NCI-H128 (cell line): Measurements from ENCODE around the gene FBXL16.

Experiments used
- DNase-seq: peaks from one replicate; lab custom pipeline; 2025; ENCODE audit not compliant: unreplicated experiment; lab: John Stamatoyannopoulos, UW

FBXL16 gene

GRCh38 chr16:667113-667779 is 38.4 kb downstream of the FBXL16 start:
- DNase-seq: no peak

- DNase-seq: no peak
Observed at GRCh38 chr16:666572-666971, 39.0 kb downstream of the FBXL16 start.

GRCh38 chr16:662597-662996 is 43.0 kb downstream of the FBXL16 start:
- no peak for DNase-seq

GRCh38 chr16:662095-662494 is 43.5 kb downstream of the FBXL16 start:
- DNase-seq: no peak

DNA sequence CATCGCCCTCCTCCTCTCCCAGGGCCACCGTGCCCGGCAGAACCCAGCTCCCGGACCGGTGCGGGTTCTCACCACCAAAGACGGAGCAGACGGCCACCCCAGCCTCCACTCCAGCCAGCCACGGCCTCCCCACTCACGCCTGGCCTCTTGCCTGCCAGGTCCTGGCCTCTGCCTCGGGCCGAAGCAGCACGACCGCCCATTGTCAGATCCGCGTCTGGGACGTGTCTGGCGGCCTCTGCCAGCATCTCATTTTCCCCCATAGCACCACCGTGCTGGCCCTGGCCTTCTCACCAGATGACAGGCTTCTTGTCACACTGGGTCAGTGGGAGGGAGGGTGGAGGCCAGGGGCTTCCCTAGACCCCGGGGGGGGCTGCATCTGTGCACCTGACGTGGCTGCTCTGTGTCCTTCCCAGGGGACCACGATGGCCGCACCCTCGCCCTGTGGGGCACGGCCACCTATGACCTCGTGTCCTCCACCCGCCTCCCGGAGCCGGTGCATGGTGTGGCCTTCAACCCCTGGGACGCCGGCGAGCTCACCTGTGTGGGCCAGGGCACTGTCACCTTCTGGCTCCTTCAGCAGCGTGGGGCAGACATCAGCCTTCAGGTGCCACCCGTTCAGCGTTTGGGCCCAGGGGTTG is 44.3 kb downstream of the FBXL16 start:
- DNase-seq: no peak

DNA sequence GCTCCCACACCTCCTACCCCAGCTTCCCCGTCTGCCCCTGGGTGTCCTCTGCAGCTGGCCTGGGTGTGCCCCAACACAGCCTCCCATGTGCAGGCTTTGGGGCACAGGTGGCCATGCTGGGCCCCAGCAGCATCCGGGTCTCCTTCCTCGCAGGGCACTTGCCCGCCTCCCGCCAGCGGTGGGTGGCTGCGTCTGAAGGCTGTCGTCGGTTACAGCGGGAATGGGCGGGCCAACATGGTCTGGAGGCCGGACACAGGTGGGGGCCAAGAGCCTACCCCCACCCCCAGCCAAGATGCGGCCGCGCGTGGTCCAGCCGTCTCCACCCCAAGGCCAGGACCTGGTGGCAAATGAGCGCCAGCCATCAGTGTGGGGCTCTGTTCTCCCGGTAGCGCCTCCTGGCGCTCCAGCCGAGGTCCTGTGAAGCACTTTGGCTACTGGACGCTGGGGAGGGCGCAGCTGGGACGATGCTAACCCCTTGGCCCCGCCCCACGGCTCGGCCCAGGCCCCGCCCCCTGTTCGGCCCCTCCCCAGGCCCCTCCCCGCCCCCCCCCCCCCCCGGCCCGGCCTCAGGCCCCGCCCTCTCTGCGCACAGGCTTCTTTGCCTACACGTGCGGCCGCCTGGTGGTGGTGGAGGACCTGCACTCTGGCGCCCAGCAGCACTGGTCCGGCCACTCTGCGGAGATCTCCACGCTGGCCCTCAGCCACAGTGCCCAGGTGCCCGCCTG is 45.0 kb downstream of the FBXL16 start:
- no peak for DNase-seq

GRCh38 chr16:660132-660458 is 45.5 kb downstream of the FBXL16 start:
- no peak for DNase-seq

DNA sequence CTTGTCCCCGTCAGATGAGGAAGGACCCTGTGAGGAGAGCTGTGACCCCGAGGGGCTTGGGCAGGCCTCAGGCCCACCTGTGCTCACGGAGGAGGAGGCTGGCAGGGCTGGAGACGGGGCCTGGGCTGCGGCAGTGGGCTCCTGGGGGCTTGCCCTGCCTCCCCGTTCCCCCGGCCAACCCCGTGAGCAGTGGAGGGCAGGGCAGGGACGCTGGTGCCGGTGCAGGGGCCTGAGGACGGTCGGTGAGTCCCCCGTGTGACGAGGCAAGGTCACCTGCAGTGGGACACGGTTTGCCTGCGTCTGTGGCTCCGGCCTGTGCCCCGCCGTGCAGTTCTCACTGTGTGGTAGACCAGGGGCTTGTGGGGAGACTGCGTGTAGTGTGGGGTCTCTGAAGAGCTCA is 46.0 kb downstream of the FBXL16 start:
- DNase-seq: no peak

GRCh38 chr16:658679-659571 is 46.7 kb downstream of the FBXL16 start:
- DNase-seq: no peak

- DNase-seq: no peak
Observed at GRCh38 chr16:657487-657886, 48.1 kb downstream of the FBXL16 start.

DNA sequence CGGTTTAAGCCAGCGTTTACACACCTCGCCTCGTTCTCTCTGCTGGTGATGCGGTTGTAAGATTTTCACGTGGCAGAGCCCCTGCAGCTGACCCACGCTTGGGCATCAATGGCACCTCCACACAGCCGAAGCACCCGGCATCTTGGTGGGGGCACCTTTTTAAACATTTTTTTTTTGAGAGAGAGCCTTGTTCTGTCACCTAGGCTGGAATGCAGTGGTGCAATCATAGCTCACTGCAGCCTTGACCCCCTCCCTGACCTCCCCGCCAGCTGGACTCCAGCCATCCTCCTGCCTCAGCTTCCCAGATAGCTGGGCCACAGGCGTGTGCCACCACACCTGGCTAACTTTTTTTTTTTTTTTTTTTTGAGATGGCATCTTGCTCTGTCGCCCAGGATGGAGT is 51.6 kb downstream of the FBXL16 start:
- no peak for DNase-seq

DNA sequence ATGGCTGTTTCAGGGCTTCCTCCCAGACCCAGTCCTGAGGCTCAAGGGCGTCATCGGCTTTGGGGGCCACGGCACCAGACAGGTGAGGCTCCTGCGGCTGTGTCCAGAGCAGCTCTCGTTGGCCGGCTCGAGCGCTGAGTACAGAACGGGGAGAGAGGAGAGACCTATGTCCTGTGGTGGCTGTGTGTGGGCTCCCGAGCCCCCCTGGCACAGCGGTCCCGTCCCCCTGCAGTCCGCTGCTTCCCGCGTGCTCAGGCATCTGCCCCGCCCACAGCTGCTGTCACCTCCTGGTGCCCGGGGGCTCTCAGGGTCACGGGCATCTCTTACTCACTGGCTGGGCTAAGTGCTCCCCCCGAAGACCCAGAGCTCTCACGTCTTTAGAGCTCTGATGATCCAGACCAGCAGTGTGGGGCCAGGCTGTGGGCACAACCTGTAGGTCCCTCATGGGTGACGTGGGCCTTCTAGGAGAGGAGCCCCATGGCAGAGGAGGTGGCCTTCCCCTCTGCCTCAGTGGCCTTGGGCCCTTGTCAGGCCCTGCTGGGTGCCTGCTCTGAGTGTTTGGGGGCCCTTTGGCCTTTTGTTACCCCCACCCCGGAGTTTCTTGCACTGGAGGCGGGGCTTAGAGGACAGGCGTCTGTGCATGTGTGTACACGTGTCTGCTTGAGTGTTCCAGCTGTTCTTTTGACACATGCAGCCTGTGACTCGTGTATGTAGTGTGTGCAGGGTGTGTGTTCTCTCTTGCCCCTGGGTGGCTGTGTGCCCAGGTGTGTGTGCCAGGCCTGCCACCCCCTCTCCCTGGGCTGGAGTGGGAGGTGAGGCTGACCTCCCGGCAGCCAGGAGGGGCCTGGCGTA is 52.9 kb downstream of the FBXL16 start:
- no peak for DNase-seq

GRCh38 chr16:651844-652243 is 53.8 kb downstream of the FBXL16 start:
- DNase-seq: no peak

GRCh38 chr16:649631-650030 is 56.0 kb downstream of the FBXL16 start:
- no peak for DNase-seq

GRCh38 chr16:648781-649589 is 56.6 kb downstream of the FBXL16 start, which contains the start of gene WDR90:
Gene WDR90 (plus strand): TSS chr16:649365. CDS start chr16:649417, 52 bp downstream.
- peak; percentile 32 for DNase-seq

GRCh38 chr16:648071-648780 is 57.4 kb downstream of the FBXL16 start:
- DNase-seq: no peak

GRCh38 chr16:647173-647902 is 58.3 kb downstream of the FBXL16 start:
- DNase-seq: no peak

GRCh38 chr16:646679-647172 is 58.9 kb downstream of the FBXL16 start:
- no peak for DNase-seq
